GM23338 (cell line): ENCODE results near the gene LRMDA. TPM values are rescaled to one million over a fixed set of nuclear protein-coding genes. Genes with fewer than 3 reads are reported as not detected.

Experiments used
- ATAC-seq: fragments of 200-7000 bp; cut with Tn5 transposase; 3 replicates; pipeline ENCODE4 v1.9.1; 2020
- DNase-seq: peaks from one replicate; pipeline ENCODE4 v3.0.0-alpha.2; 2015; ENCODE audit warnings: low spot score
- H2AFZ ChIP-seq: fragments of 200-600 bp; sonication (generic); 2 replicates; pipeline ENCODE4 v1.8.0; 2016; ENCODE audit warnings: antibody characterized with exemption, mild to moderate bottlenecking, moderate library complexity
- H3F3A ChIP-seq: fragments of 200-600 bp; sonication (generic); replicated peaks from 2 replicates; pipeline ENCODE4 v1.8.0; 2017; ENCODE audit warnings: antibody characterized with exemption, mixed run types, low read depth
- H3K27ac ChIP-seq: fragments of 200-600 bp; sonication (generic); 2 replicates; pipeline ENCODE4 v1.6.1; 2016; ENCODE audit warnings: low read depth
- H3K27me3 ChIP-seq: fragments of 200-600 bp; sonication (generic); 2 replicates; pipeline ENCODE4 v1.8.0; 2016; ENCODE audit warnings: mild to moderate bottlenecking, mixed run types, moderate library complexity; ENCODE audit not compliant: insufficient read depth
- H3K36me3 ChIP-seq: fragments of 200-600 bp; sonication (generic); 2 replicates; pipeline ENCODE4 v1.8.0; 2016; ENCODE audit warnings: mild to moderate bottlenecking; ENCODE audit not compliant: insufficient read depth
- H3K4me1 ChIP-seq: fragments of 200-600 bp; sonication (generic); 2 replicates; pipeline ENCODE4 v1.8.0; 2016; ENCODE audit warnings: mild to moderate bottlenecking, moderate library complexity; ENCODE audit not compliant: insufficient read depth
- H3K4me2 ChIP-seq: fragments of 200-600 bp; sonication (generic); 2 replicates; pipeline ENCODE4 v1.7.1; 2017; ENCODE audit warnings: mixed run types
- H3K4me3 ChIP-seq: fragments of 200-600 bp; sonication (generic); 2 replicates; pipeline ENCODE4 v1.6.1; 2016; ENCODE audit warnings: mixed run types
- H3K79me2 ChIP-seq: fragments of 200-600 bp; sonication (generic); replicated peaks from 2 replicates; pipeline ENCODE4 v1.8.0; 2017; ENCODE audit warnings: mild to moderate bottlenecking; ENCODE audit not compliant: insufficient read depth
- H3K9me2 ChIP-seq: fragments of 200-600 bp; sonication (generic); 2 replicates; pipeline ENCODE4 v1.8.0; 2017; ENCODE audit not compliant: insufficient read depth
- H4K20me1 ChIP-seq: fragments of 200-600 bp; sonication (generic); replicated peaks from 2 replicates; pipeline ENCODE4 v1.8.0; 2017; ENCODE audit warnings: mild to moderate bottlenecking; ENCODE audit not compliant: insufficient read depth
- H3K27ac Mint-ChIP-seq: 2 replicates; pipeline ENCODE4 v1.8.0; 2020; ENCODE audit warnings: inconsistent platforms, mild to moderate bottlenecking, moderate library complexity, mixed read lengths
- H3K27me3 Mint-ChIP-seq: 3 replicates; pipeline ENCODE4 v1.8.0; 2022; ENCODE audit warnings: low read depth, mild to moderate bottlenecking, moderate library complexity, mixed read lengths, inconsistent platforms; ENCODE audit not compliant: insufficient read depth, poor library complexity
- H3K36me3 Mint-ChIP-seq: 3 replicates; pipeline ENCODE4 v1.8.0; 2021; ENCODE audit warnings: low read depth, mild to moderate bottlenecking, inconsistent platforms, moderate library complexity, mixed read lengths
- H3K4me1 Mint-ChIP-seq: 3 replicates; pipeline ENCODE4 v1.8.0; 2020; ENCODE audit warnings: mild to moderate bottlenecking, inconsistent platforms, mixed read lengths
- H3K4me3 Mint-ChIP-seq: 3 replicates; pipeline ENCODE4 v1.8.0; 2021; ENCODE audit warnings: moderate library complexity, mild to moderate bottlenecking, inconsistent platforms, mixed read lengths
- H3K9me3 Mint-ChIP-seq: 3 replicates; pipeline ENCODE4 v1.8.0; 2020; ENCODE audit warnings: moderate library complexity, mild to moderate bottlenecking, inconsistent platforms, mixed read lengths
- CREB1 ChIP-seq: fragments of 250-450 bp; sonication (Bioruptor Pico); IDR thresholded peaks from 2 replicates; pipeline ENCODE4 v1.5.0; 2020; ENCODE audit warnings: low read depth, mild to moderate bottlenecking, moderate library complexity
- CTCF ChIP-seq, 2 experiments: fragments of 200-600 bp in 1 of 2; sonication (generic) in 1 of 2; conservative IDR thresholded peaks; 2 replicates each; pipeline versions ENCODE4 v1.5.1 to v1.6.1; 2016 to 2017; ENCODE audit warnings: antibody characterized with exemption in 2 of 2, low read depth in 2 of 2, mild to moderate bottlenecking in 2 of 2, moderate library complexity in 1 of 2
- ETS1 ChIP-seq: IDR thresholded peaks from 2 replicates; pipeline ENCODE4 v1.6.1; 2016; ENCODE audit warnings: antibody characterized with exemption
- EZH2 ChIP-seq: fragments of 200-600 bp; sonication (generic); IDR thresholded peaks from one replicate; pipeline ENCODE4 v1.8.0; 2017; ENCODE audit warnings: antibody characterized with exemption, mild to moderate bottlenecking, low read depth; ENCODE audit not compliant: unreplicated experiment
- EZH2phosphoT487 ChIP-seq: fragments of 200-600 bp; sonication (generic); IDR thresholded peaks from one replicate; pipeline ENCODE4 v1.8.1; 2018; ENCODE audit warnings: antibody characterized with exemption; ENCODE audit not compliant: unreplicated experiment
- JUNB ChIP-seq: IDR thresholded peaks from one replicate; pipeline ENCODE4 v1.6.1; 2016; ENCODE audit warnings: antibody characterized with exemption; ENCODE audit not compliant: unreplicated experiment
- NANOG ChIP-seq: IDR thresholded peaks from 2 replicates; pipeline ENCODE4 v1.6.1; 2016; ENCODE audit warnings: antibody characterized with exemption, borderline replicate concordance
- POLR2AphosphoS5 ChIP-seq: IDR thresholded peaks from 2 replicates; pipeline ENCODE4 v1.6.1; 2016; ENCODE audit warnings: antibody characterized with exemption, low read depth
- STAT1 ChIP-seq: IDR thresholded peaks from one replicate; pipeline ENCODE4 v1.6.1; 2016; ENCODE audit warnings: antibody characterized with exemption; ENCODE audit not compliant: unreplicated experiment
- ZNF114 ChIP-seq: fragments of 250-450 bp; sonication (Bioruptor Pico); IDR thresholded peaks from 2 replicates; pipeline ENCODE4 v1.5.0; 2020; ENCODE audit warnings: mild to moderate bottlenecking, moderate library complexity
- ZNF331 ChIP-seq: fragments of 250-450 bp; sonication (Bioruptor Pico); IDR thresholded peaks from 2 replicates; pipeline ENCODE4 v1.5.0; 2020; ENCODE audit warnings: low read depth, mild to moderate bottlenecking, moderate library complexity
- polyA plus RNA-seq: library from polyadenylated mRNA; unstranded; fragments of >200 nt; fragmentation: Nextera tagmentation; extraction: Ambion mirVana; gene quantifications from 2 replicates; pipeline ENCODE4 v1.2.1, GENCODE V29; 2016
- total RNA-seq: library from RNA; depleted of rRNA; stranded (reverse); fragments of >200 nt; shearing (Covaris generic); gene quantifications from 2 replicates; pipeline ENCODE4 v1.2.3, GENCODE V29; 2014
- TF ChIP-seq, protein P1 (sequence below): IDR thresholded peaks from one replicate; pipeline ENCODE4 v1.6.1; 2018; ENCODE audit warnings: antibody characterized with exemption; ENCODE audit not compliant: unreplicated experiment
- TF ChIP-seq, protein P2 (sequence below): fragments of 250-450 bp; sonication (Bioruptor Pico); IDR thresholded peaks from 2 replicates; pipeline ENCODE4 v1.5.0; 2020; ENCODE audit warnings: mild to moderate bottlenecking, moderate library complexity

The LRMDA gene
- total and polyA plus RNA-seq, 2 experiments from 2014 or later: 0.90 to 1.8 TPM

DNA sequence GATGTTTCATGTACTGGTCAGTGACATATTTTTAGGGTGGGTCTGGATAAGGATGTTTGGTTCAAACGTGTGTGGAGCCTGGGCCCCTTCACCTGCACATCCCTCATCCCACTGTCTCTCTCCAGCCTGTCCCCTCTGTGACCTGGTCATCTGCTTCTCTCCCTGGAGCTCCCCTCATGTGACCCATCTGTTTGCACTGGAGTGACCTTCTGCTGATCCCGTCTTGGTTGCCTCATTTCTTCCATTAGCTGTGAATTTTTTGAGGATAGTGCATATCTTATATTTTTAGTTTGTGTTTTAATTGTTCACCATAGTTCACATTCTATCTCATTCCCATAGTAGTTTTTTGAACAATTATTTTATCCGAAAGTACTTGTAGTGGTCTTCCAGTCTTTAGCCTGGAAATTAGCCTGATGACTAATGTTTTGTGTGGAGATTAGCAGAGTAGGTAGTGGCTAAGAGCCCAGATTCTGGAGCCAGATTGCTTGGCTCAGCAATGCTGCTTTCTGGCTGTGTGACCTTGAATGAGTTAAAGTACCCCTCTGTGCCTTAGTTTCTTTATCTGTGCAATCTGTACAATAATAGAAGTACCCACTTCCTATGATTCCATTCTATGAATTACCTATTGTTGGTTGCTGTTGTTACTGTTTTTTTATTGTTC lies 224.5 kb downstream of the LRMDA start:
- Histone ChIP-seq H3K4me2 (no peak overlapping the region), H3K4me1 (no peaks in the 10 kb centered on the region), H3K27me3 (no peaks in the 10 kb centered on the region), H3K27ac (no peak overlapping the region), H3K4me3 (no peak overlapping the region), H3K36me3 (no peaks in the 10 kb centered on the region), H2AFZ (no peak overlapping the region), H4K20me1 (no peaks in the 10 kb centered on the region), H3F3A (no peaks in the 10 kb centered on the region), H3K79me2 (no peaks in the 10 kb centered on the region), H3K9me2 (no peaks in the 10 kb centered on the region; the same call in 1 of the 2 replicates)
- ATAC-seq (no peak), DNase-seq (no peak)
- H3K27me3 Mint-ChIP-seq: no peaks in the 10 kb centered on the region
- no peak overlapping the region for H3K27ac Mint-ChIP-seq
- no peaks in the 10 kb centered on the region for H3K9me3 Mint-ChIP-seq
- TF ChIP-seq EZH2: no peak
- TF ChIP-seq EZH2phosphoT487: no peak
- TF ChIP-seq, protein P1, sequence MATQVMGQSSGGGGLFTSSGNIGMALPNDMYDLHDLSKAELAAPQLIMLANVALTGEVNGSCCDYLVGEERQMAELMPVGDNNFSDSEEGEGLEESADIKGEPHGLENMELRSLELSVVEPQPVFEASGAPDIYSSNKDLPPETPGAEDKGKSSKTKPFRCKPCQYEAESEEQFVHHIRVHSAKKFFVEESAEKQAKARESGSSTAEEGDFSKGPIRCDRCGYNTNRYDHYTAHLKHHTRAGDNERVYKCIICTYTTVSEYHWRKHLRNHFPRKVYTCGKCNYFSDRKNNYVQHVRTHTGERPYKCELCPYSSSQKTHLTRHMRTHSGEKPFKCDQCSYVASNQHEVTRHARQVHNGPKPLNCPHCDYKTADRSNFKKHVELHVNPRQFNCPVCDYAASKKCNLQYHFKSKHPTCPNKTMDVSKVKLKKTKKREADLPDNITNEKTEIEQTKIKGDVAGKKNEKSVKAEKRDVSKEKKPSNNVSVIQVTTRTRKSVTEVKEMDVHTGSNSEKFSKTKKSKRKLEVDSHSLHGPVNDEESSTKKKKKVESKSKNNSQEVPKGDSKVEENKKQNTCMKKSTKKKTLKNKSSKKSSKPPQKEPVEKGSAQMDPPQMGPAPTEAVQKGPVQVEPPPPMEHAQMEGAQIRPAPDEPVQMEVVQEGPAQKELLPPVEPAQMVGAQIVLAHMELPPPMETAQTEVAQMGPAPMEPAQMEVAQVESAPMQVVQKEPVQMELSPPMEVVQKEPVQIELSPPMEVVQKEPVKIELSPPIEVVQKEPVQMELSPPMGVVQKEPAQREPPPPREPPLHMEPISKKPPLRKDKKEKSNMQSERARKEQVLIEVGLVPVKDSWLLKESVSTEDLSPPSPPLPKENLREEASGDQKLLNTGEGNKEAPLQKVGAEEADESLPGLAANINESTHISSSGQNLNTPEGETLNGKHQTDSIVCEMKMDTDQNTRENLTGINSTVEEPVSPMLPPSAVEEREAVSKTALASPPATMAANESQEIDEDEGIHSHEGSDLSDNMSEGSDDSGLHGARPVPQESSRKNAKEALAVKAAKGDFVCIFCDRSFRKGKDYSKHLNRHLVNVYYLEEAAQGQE: no peak
- no peak for TF ChIP-seq ZNF331 (CRISPR knock-in tag)
- no peak for TF ChIP-seq STAT1
- no peak for TF ChIP-seq CREB1
- TF ChIP-seq POLR2AphosphoS5: no peak
- TF ChIP-seq, protein P2, sequence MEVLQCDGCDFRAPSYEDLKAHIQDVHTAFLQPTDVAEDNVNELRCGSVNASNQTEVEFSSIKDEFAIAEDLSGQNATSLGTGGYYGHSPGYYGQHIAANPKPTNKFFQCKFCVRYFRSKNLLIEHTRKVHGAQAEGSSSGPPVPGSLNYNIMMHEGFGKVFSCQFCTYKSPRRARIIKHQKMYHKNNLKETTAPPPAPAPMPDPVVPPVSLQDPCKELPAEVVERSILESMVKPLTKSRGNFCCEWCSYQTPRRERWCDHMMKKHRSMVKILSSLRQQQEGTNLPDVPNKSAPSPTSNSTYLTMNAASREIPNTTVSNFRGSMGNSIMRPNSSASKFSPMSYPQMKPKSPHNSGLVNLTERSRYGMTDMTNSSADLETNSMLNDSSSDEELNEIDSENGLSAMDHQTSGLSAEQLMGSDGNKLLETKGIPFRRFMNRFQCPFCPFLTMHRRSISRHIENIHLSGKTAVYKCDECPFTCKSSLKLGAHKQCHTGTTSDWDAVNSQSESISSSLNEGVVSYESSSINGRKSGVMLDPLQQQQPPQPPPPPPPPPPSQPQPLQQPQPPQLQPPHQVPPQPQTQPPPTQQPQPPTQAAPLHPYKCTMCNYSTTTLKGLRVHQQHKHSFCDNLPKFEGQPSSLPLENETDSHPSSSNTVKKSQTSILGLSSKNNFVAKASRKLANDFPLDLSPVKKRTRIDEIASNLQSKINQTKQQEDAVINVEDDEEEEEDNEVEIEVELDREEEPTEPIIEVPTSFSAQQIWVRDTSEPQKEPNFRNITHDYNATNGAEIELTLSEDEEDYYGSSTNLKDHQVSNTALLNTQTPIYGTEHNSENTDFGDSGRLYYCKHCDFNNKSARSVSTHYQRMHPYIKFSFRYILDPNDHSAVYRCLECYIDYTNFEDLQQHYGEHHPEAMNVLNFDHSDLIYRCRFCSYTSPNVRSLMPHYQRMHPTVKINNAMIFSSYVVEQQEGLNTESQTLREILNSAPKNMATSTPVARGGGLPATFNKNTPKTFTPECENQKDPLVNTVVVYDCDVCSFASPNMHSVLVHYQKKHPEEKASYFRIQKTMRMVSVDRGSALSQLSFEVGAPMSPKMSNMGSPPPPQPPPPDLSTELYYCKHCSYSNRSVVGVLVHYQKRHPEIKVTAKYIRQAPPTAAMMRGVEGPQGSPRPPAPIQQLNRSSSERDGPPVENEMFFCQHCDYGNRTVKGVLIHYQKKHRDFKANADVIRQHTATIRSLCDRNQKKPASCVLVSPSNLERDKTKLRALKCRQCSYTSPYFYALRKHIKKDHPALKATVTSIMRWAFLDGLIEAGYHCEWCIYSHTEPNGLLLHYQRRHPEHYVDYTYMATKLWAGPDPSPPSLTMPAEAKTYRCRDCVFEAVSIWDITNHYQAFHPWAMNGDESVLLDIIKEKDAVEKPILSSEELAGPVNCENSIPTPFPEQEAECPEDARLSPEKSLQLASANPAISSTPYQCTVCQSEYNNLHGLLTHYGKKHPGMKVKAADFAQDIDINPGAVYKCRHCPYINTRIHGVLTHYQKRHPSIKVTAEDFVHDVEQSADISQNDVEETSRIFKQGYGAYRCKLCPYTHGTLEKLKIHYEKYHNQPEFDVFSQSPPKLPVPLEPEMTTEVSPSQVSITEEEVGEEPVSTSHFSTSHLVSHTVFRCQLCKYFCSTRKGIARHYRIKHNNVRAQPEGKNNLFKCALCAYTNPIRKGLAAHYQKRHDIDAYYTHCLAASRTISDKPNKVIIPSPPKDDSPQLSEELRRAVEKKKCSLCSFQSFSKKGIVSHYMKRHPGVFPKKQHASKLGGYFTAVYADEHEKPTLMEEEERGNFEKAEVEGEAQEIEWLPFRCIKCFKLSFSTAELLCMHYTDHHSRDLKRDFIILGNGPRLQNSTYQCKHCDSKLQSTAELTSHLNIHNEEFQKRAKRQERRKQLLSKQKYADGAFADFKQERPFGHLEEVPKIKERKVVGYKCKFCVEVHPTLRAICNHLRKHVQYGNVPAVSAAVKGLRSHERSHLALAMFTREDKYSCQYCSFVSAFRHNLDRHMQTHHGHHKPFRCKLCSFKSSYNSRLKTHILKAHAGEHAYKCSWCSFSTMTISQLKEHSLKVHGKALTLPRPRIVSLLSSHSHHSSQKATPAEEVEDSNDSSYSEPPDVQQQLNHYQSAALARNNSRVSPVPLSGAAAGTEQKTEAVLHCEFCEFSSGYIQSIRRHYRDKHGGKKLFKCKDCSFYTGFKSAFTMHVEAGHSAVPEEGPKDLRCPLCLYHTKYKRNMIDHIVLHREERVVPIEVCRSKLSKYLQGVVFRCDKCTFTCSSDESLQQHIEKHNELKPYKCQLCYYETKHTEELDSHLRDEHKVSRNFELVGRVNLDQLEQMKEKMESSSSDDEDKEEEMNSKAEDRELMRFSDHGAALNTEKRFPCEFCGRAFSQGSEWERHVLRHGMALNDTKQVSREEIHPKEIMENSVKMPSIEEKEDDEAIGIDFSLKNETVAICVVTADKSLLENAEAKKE (CRISPR knock-in tag): no peak
- TF ChIP-seq ZNF114: no peak
- TF ChIP-seq CTCF (conservative IDR thresholded peaks at IDR 0.05; ENCODE audit: low read depth in 2 of 2): no peak
- no peak for TF ChIP-seq JUNB
- no peak for TF ChIP-seq NANOG
- no peak for TF ChIP-seq ETS1
- no peaks in the 10 kb centered on the region; the same call in 2 of the 3 replicates for H3K4me1 Mint-ChIP-seq
- H3K36me3 Mint-ChIP-seq: no peaks in the 10 kb centered on the region
- H3K4me3 Mint-ChIP-seq: no peak overlapping the region
